HEK293 (cell line): ENCODE measurements around the gene ABCA3.

ENCODE experiments used
- CTCF ChIA-PET: fragments of 350-600 bp; formaldehyde crosslinking; extraction: SDS; loops from one replicate; lab custom pipeline; 2021; ENCODE audit warnings: antibody characterized with exemption; lab: Yijun Ruan, JAX
- POLR2A ChIA-PET: fragments of 300-600 bp; formaldehyde crosslinking; extraction: SDS; loops from one replicate; lab custom pipeline; 2020; ENCODE audit warnings: antibody characterized with exemption, inconsistent platforms; lab: Yijun Ruan, JAX
- H3K27ac ChIP-seq: fragments of 200-500 bp; sonication (Bioruptor generic); 2 replicates; pipeline ENCODE4 v1.5.1; 2014; ENCODE audit warnings: low read depth, low read length, control low read depth, inconsistent platforms; ENCODE audit errors: extremely low read depth
- H3K36me3 ChIP-seq, 2 experiments: fragments of 200-500 bp in 1 of 2; sonication (Bioruptor generic) in 1 of 2; 1 replicate in 1 of 2; 2 replicates in 1 of 2; pipeline ENCODE4 v1.5.1; 2014 to 2017; ENCODE audit warnings: inconsistent platforms in 2 of 2, low read length in 2 of 2; ENCODE audit not compliant: control insufficient read depth in 2 of 2, insufficient read depth in 1 of 2
- H3K4me1 ChIP-seq: fragments of 200-500 bp; sonication (Bioruptor generic); 2 replicates; pipeline ENCODE4 v1.5.1; 2014; ENCODE audit warnings: mild to moderate bottlenecking, low read length, inconsistent platforms; ENCODE audit not compliant: control insufficient read depth, insufficient read depth
- H3K4me3 ChIP-seq: 2 replicates; pipeline ENCODE4 v1.5.1; 2011; ENCODE audit warnings: low read depth, mild to moderate bottlenecking, control low read depth, low read length, moderate library complexity
- H3K9me3 ChIP-seq: fragments of 200-500 bp; sonication (Bioruptor generic); 2 replicates; pipeline ENCODE4 v1.5.1; 2014; ENCODE audit warnings: low read depth, low read length, inconsistent platforms; ENCODE audit not compliant: control insufficient read depth, insufficient read depth
- BCL11B ChIP-seq: fragments of 450-650 bp; formaldehyde crosslinking; IDR thresholded peaks from 2 replicates; pipeline ENCODE4 v1.5.1; 2016; ENCODE audit warnings: low read depth, missing biosample characterization, missing genetic modification characterization
- GLIS1 ChIP-seq: fragments of 450-650 bp; formaldehyde crosslinking; IDR thresholded peaks from 2 replicates; pipeline ENCODE4 v1.5.1; 2016; ENCODE audit warnings: missing biosample characterization, missing genetic modification characterization
- KLF1 ChIP-seq: fragments of 450-650 bp; formaldehyde crosslinking; IDR thresholded peaks from 2 replicates; pipeline ENCODE4 v1.5.1; 2016; ENCODE audit warnings: missing biosample characterization, missing genetic modification characterization
- KLF10 ChIP-seq: fragments of 450-650 bp; IDR thresholded peaks from 2 replicates; pipeline ENCODE4 v1.5.1; 2018; ENCODE audit warnings: missing biosample characterization, mild to moderate bottlenecking, missing genetic modification characterization
- KLF17 ChIP-seq: fragments of 450-650 bp; formaldehyde crosslinking; IDR thresholded peaks from 2 replicates; pipeline ENCODE4 v1.5.1; 2016; ENCODE audit warnings: missing biosample characterization, missing genetic modification characterization
- KLF7 ChIP-seq: fragments of 450-650 bp; formaldehyde crosslinking; IDR thresholded peaks from 2 replicates; pipeline ENCODE4 v1.5.1; 2016; ENCODE audit warnings: missing biosample characterization, missing genetic modification characterization, borderline replicate concordance
- KLF9 ChIP-seq: fragments of 450-650 bp; formaldehyde crosslinking; IDR thresholded peaks from 2 replicates; pipeline ENCODE4 v1.5.1; 2016; ENCODE audit warnings: missing biosample characterization, missing genetic modification characterization, low read depth
- MZF1 ChIP-seq: fragments of 450-650 bp; formaldehyde crosslinking; IDR thresholded peaks from 2 replicates; pipeline ENCODE4 v1.5.1; 2017; ENCODE audit warnings: missing biosample characterization, missing genetic modification characterization, borderline replicate concordance
- PATZ1 ChIP-seq: fragments of 450-650 bp; formaldehyde crosslinking; IDR thresholded peaks from 2 replicates; pipeline ENCODE4 v1.5.1; 2016; ENCODE audit warnings: missing biosample characterization, missing genetic modification characterization
- REST ChIP-seq: fragments of 450-650 bp; formaldehyde crosslinking; IDR thresholded peaks from 2 replicates; pipeline ENCODE4 v1.5.1; 2016; ENCODE audit warnings: missing biosample characterization, missing genetic modification characterization
- SP2 ChIP-seq: fragments of 450-650 bp; formaldehyde crosslinking; IDR thresholded peaks from 2 replicates; pipeline ENCODE4 v1.5.1; 2016; ENCODE audit warnings: missing biosample characterization, missing genetic modification characterization
- SP3 ChIP-seq: fragments of 450-650 bp; formaldehyde crosslinking; IDR thresholded peaks from 2 replicates; pipeline ENCODE4 v1.5.1; 2016; ENCODE audit warnings: missing biosample characterization, missing genetic modification characterization
- SP7 ChIP-seq: fragments of 450-650 bp; formaldehyde crosslinking; IDR thresholded peaks from 2 replicates; pipeline ENCODE4 v1.5.1; 2016; ENCODE audit warnings: missing biosample characterization, missing genetic modification characterization
- ZBTB48 ChIP-seq: fragments of 450-650 bp; formaldehyde crosslinking; IDR thresholded peaks from 2 replicates; pipeline ENCODE4 v1.5.1; 2016; ENCODE audit warnings: missing biosample characterization, missing genetic modification characterization
- ZFHX2 ChIP-seq: fragments of 450-650 bp; formaldehyde crosslinking; conservative IDR thresholded peaks from 2 replicates; pipeline ENCODE4 v1.5.1; 2016; ENCODE audit warnings: missing biosample characterization, missing genetic modification characterization
- ZFP37 ChIP-seq: fragments of 450-650 bp; formaldehyde crosslinking; IDR thresholded peaks from 2 replicates; pipeline ENCODE4 v1.5.1; 2016; ENCODE audit warnings: missing biosample characterization, missing genetic modification characterization
- ZNF398 ChIP-seq: fragments of 450-650 bp; formaldehyde crosslinking; IDR thresholded peaks from 2 replicates; pipeline ENCODE4 v1.5.1; 2017; ENCODE audit warnings: missing biosample characterization, missing genetic modification characterization
- ZNF416 ChIP-seq: fragments of 450-650 bp; formaldehyde crosslinking; IDR thresholded peaks from 2 replicates; pipeline ENCODE4 v1.5.1; 2016; ENCODE audit warnings: missing biosample characterization, missing genetic modification characterization
- ZNF488 ChIP-seq: fragments of 450-650 bp; formaldehyde crosslinking; IDR thresholded peaks from 2 replicates; pipeline ENCODE4 v1.5.1; 2016; ENCODE audit warnings: missing biosample characterization, missing genetic modification characterization
- ZNF510 ChIP-seq: fragments of 450-650 bp; formaldehyde crosslinking; IDR thresholded peaks from 2 replicates; pipeline ENCODE4 v1.5.1; 2018; ENCODE audit warnings: mild to moderate bottlenecking, missing genetic modification characterization, missing biosample characterization; ENCODE audit not compliant: insufficient replicate concordance
- ZNF600 ChIP-seq: fragments of 450-650 bp; formaldehyde crosslinking; IDR thresholded peaks from 2 replicates; pipeline ENCODE4 v1.5.1; 2016; ENCODE audit warnings: missing biosample characterization, missing genetic modification characterization
- ZNF629 ChIP-seq: fragments of 450-650 bp; formaldehyde crosslinking; IDR thresholded peaks from 2 replicates; pipeline ENCODE4 v1.5.1; 2017; ENCODE audit warnings: missing biosample characterization, missing genetic modification characterization
- ZNF707 ChIP-seq: fragments of 450-650 bp; formaldehyde crosslinking; IDR thresholded peaks from 2 replicates; pipeline ENCODE4 v1.5.1; 2016; ENCODE audit warnings: missing biosample characterization, missing genetic modification characterization
- TF ChIP-seq, protein P1 (sequence below): fragments of 450-650 bp; formaldehyde crosslinking; IDR thresholded peaks from 2 replicates; pipeline ENCODE4 v1.5.1; 2017; ENCODE audit warnings: missing biosample characterization, missing genetic modification characterization

Gene ABCA3

GRCh38 chr16:2236337-2237101, 104.0 kb downstream of the ABCA3 start, which contains the start of gene DNASE1L2:
Gene DNASE1L2 (plus strand): TSS chr16:2236444. CDS start chr16:2236817, 373 bp downstream.
- CTCF ChIA-PET: interaction anchor here (0.7 to 1.2 kb wide), 3 partner anchors 22 to 96 kb away, joined by 3 read pairs; partner anchors contain the start of gene PGP
- Histone ChIP-seq H3K27ac (peak within 1 kb of the TSS; percentile 48; the same call in 1 of the 2 replicates), H3K9me3 (no peaks in the 10 kb centered on the region), H3K4me1 (peaks cover 4% of the 10 kb centered on the region; the same call in 1 of the 2 replicates), H3K4me3 (peak within 1 kb of the TSS; percentile 31), H3K36me3 (peaks cover 3 to 55% of the 10 kb centered on the region in 2 experiments; a peak in 2 of 3 replicates)
- POLR2A ChIA-PET: interaction anchor here (1.0 to 5.3 kb wide), 13 partner anchors 10 to 296 kb away, joined by 3 to 48 read pairs (median 4); partner anchors contain the start of genes BRICD5, ECI1, NTN3 and PGP
- TF ChIP-seq ZNF398 (tag by site-specific recombination) (no peak), ZBTB48 (tag by site-specific recombination) (peak; percentile 58), ZNF600 (tag by site-specific recombination) (peak; percentile 99), ZFP37 (tag by site-specific recombination) (0 out of 2 replicates have a peak, but pooled peaks have one; percentile 28), SP3 (tag by site-specific recombination) (peak; percentile 41), ZNF510 (tag by site-specific recombination) (no peak), KLF9 (tag by site-specific recombination) (peak; percentile 71), ZNF488 (tag by site-specific recombination) (no peak), ZFHX2 (tag by site-specific recombination) (0 out of 2 replicates have a peak, but pooled peaks have one; percentile 19), SP2 (tag by site-specific recombination) (peak; percentile 26), ZNF707 (no peak), ZNF629 (tag by site-specific recombination) (peak; percentile 23; the same call in 1 of the 2 replicates), BCL11B (tag by site-specific recombination) (peak; percentile 15; the same call in 1 of the 2 replicates), KLF7 (tag by site-specific recombination) (peak; percentile 18; the same call in 1 of the 2 replicates), KLF10 (tag by site-specific recombination) (0 out of 2 replicates have a peak, but pooled peaks have one; percentile 19), SP7 (tag by site-specific recombination) (no peak), ZNF416 (tag by site-specific recombination) (no peak), KLF17 (tag by site-specific recombination) (peak; percentile 33; the same call in 1 of the 2 replicates), GLIS1 (no peak), MZF1 (no peak), PATZ1 (peak; percentile 79), KLF1 (tag by site-specific recombination) (peak; percentile 54), REST (tag by site-specific recombination) (no peak)
- TF ChIP-seq, protein P1, sequence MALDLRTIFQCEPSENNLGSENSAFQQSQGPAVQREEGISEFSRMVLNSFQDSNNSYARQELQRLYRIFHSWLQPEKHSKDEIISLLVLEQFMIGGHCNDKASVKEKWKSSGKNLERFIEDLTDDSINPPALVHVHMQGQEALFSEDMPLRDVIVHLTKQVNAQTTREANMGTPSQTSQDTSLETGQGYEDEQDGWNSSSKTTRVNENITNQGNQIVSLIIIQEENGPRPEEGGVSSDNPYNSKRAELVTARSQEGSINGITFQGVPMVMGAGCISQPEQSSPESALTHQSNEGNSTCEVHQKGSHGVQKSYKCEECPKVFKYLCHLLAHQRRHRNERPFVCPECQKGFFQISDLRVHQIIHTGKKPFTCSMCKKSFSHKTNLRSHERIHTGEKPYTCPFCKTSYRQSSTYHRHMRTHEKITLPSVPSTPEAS (tag by site-specific recombination): no peak
